Stimulated activated CD4-positive, alpha-beta T cell treated with anti-CD3 and anti-CD28 coated beads, Interleukin-12 subunit alpha, Interleukin-12 subunit beta, amount 100 ng/mL, for 48 hours (primary cell): ENCODE results near the gene PIN1.

Source experiments
- DNase-seq, 3 donors: peaks; one replicate each; pipeline ENCODE4 v3.0.0-alpha.2; 2020; ENCODE audit warnings: low read depth in 2 of 3, low spot score in 1 of 3

PIN1 gene

DNA sequence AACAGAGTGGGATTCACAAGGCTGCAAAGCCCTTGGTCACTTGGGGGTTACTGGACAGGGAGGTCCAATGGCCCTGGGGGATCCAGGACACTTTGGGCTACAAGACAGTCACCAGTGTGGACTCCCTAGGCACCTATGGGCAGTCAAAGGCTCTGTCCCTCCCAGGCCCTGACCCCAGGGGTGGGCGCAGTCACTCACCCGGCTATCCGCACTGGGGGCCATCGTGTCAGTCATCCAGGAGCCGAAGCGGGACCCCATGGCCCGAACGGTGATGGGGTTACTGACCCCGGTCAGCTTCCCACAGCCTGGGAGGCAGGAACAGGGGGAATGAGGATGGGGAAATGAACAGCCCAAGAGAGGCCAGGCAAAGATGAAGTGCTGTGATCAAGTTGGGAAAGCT is 21.5 kb downstream of the PIN1 start:
- no peak for DNase-seq

DNA sequence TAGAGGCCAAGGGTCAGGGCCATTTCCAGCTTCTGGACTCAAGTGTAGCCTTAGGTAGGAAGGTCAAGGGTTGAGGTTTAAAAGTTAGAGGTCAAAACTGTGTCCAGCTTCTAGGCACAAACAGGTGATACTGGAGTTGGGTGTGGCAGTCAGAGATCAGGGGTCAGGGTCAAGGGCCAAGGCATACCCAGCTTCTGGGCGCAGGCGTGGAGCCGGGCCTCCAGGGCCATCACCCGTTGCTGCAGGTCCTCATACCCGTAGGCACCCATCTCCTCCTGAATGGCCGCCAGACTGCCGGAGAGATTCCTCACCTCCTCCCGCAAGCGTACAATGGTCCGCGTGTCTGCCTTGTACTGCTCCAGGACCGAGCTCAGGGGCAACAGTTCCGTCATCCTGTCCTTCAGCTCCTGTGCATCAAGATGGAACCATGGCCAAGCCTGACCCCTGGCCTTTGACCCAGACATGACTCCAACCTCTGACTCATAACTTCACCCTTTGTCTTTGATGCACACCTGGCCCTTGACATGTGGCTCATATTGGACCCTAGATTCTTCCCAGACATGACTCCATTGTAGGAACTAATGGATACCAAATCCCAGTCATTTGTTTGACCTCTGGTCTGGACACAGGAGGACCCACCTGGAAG is 22.1 kb downstream of the PIN1 start:
- DNase-seq = no peak

DNA sequence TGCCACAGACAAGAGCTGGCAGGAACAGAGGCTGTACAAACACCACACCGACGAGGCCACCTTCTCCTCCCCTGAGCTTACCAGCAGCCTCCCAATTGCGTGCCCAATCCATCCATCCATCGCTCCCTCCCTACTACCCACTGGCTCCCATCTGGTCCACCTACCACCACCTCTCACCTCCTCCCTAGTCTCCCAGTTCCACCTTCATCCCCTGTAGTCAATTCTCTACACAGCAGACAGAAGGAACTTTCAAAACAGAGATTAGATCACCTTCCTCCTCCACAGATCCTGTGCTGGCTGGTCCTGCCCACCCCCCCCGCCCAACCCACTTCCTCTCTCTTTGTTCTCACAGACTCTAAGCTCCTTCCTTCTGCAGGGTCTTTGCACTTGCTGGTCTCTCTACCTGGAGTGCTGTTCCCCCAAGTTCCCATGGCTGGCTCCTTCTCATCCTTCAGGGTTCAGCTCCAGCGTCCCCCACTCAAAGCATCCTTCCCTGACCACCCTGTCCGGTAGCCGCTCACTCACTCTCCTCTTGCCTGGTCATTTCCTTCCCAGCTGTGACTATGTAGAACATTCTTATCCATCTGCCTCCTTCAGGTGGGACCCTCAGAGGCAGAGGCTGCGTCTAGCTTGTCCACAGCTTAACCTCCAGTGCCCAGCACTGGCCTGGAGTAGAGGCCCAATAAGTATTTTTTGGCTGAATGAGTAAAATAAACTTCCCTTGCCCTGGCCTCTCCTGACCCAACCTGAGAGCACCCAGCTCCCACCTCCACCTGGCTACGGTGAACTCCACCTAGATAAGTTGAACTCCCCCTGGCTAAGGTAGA is 23.0 kb downstream of the PIN1 start:
- DNase-seq = no peak

DNA sequence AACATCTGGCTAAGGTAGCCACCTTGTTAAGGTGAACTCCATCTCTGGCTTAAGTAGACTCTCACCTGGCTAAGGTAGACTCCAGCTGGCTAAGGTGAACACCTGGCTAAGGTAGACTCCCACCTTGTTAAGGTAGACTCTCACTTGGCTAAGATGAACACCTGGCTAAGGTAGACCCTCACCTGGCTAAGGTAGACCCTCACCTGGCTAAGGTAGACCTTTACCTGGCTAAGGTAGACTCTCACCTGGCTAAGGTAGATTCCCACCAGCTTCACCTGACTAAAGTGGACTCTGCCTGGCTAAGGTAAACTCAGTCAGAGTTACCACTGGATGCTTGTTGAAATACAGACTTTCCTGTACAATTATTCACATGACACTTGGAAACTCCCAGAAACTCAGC is 23.6 kb downstream of the PIN1 start:
- DNase-seq = no peak

DNA sequence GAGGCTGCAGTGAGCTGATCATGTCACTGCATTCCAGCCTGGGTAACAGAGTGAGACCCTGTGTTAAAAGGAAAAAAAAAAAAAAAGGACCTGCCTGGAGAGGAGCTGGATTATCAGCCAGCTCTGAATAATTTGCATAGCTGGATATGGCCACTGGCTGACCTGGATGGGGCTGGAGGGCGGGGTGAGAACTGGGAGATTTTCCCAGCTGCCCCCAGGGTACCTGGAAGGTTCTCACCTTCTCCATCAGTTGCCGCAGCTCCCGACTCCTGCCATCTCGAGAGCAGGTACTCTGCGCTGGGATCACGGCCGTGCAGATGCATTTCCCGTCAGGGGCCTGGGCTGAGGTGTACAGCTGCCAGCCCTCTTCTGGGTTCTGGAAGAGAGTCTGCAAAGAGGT is 25.3 kb downstream of the PIN1 start:
- DNase-seq = no peak

DNA sequence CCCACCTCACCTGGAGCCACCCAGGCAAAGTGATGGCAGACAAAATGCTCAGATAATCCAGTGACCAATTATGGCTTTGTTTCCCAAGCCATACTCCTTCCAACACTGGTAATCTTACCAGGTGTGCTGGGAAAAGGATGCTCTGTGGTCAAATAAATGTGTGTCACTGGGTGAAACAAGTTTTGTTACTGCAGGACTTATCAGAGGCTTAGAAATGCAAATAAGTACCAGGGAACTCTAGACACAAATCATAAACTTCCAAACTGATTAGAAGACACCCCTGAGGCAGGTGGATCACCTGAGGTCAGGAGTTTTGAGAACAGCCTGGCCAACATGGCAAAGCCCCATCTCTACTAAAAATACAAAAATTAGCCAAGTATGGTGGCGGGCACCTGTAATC is 26.4 kb downstream of the PIN1 start:
- no peak for DNase-seq

DNA sequence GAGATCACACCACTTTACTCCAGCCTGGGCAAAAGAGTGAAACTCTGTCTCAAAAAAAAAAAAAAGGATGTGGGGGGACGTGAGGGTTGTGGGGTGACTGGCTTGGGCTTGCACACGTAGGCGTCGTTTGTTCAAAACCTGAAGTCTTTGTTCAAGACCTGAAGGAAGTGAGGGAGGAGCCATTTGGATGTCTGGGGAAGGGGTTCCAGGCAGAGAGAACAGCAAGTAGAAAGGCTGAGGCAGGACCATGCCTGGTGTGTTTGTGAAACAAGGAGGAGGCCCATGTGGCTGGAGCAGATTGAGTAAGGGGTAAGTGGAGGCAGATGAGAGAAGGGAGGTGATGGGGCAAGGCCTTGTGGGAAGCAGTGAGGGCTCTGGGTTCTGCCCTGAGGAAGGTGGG is 27.8 kb downstream of the PIN1 start:
- DNase-seq = no peak

DNA sequence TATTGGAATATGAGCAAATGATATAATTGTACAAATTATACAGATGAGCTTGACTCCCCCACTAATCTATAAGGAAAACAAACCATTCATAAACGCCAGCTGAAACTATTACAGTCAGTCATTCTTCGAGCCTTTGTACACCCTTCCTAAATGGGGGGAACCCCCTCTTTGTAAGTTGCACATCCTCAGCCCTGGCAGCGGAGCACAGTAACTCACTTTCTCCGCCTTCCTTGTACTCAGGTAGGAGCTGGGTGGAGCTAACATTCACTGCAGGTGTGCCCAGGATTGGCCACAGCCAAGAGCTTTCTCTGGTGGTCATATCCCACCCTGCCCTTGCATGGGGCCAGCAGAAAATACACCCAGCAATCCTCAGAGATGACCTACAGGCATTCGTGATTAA is 28.6 kb downstream of the PIN1 start:
- no peak for DNase-seq

DNA sequence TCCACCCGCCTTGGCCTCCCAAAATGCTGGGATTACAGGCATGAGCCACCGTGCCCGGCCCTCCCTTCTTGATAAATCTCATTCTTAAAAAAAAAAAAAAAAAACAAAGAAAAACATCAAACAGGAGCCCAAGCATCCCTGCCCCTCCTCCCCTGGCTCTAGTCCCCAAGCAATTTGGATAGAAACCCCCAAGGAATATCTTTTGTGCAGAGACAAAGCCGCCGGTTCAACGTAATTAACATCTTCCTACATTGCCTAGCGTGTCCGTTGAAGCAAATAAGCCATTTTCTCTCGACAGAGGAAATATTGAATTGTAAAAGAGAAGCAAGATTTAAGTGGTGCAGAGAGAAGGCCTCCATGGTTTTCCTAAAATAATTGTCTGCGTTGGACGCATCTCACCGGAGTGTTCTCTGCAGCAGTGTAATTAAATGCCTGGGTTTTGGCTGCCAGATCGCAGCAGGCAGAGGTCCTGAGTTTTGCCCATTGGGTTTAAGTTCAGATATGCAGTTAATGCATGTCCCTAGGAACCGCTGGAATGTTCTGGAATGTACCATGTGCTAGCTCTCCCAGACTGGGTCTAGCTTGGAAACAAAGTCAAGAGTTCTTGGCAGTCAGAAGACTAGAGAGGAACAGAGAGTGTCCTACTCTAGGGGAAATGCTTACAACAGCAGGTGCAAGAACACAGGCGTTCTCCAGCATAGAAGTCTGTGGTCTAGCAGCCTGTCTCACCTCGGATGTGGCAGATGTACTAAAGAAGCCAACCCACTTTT is 30.8 kb downstream of the PIN1 start:
- no peak for DNase-seq

DNA sequence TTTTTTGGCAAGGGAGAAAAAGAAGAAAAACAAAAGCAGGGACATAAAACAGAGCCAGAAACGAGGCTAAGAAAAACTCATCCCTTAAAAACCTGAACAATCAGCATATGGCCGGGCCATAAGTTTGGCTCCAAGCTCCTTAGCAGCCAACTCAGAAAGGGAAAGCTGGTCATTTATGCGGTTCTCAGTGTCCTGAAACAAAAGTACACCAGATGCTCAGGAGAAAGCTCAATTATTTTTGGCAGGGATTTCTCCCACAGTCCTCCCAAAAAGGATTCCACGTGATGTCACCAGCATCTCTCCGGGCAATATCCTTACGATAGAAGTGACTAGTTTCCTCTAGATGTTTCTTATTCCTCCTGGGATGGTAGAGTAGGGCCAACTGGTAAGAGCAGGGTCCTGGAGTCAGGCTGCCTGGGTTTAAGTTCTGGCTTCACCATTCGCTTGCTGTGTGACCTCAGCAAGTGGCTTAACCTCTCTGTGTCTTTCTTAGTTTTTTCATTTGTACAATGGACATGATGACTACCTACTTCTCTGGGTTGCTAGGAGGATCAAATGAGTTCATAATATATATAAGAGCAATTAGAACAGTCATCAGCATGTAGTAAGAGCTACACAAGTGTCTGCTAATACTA is 34.0 kb downstream of the PIN1 start:
- DNase-seq = no peak

DNA sequence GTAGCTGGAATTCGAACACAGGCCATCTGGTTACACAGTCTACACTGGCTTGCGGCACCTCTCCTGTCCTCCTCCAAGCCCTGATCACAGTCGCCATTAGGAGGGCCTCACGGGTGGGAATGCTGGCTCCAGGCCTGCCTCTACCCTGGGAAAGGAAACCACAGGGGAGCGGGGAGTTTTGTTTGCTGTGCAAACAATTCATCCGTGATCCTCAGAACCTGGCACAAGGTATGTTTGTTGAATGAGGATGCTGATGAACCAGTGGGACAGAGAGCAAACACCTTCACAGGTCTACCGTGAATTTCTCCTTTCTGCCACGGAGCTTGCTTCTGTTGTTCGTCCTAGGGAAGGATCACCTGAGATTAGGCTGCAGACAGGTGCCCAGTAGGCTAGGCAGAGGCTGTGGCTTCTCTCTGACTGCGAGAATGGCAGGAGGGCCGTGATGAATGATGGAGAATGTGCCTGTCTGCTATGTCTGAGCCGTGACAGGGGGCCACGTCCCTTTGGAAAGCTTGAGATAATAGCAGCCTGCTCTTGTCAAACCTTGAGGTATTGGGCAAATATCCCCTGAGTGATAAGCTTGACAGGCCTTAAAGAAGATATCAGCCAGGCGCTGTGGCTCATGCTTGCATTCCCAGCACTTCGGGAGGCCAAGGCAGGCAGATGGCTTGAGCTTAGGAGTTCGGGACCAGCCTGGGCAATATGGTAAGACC is 36.7 kb downstream of the PIN1 start:
- DNase-seq = no peak

DNA sequence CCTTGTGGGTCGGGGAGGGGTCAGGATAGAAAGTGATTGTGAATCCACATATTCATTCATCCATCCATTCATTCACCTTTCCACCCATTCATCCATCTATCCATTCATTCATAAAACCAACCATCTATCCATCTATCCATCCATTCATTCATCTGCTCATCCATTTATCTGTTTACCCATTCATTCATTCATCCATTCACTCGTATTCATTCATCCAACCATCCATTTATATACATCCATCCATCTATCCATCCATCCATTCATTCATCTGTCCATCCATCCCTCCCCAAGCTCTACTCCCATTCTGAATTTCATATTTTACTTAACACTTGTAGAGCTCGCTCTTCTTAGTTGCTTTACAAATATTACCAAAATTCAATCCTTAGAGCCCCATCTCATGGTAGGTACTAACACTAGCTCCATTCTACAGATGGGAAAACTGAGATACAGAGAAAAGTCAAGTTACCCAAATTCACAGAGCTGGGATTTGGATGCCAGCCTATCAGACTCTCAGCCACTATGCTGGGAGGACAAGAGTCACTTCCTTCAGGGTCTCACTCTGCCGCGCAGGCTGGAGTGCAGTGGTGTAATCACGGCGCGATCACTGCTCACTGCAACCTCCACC is 37.6 kb downstream of the PIN1 start:
- DNase-seq = no peak

DNA sequence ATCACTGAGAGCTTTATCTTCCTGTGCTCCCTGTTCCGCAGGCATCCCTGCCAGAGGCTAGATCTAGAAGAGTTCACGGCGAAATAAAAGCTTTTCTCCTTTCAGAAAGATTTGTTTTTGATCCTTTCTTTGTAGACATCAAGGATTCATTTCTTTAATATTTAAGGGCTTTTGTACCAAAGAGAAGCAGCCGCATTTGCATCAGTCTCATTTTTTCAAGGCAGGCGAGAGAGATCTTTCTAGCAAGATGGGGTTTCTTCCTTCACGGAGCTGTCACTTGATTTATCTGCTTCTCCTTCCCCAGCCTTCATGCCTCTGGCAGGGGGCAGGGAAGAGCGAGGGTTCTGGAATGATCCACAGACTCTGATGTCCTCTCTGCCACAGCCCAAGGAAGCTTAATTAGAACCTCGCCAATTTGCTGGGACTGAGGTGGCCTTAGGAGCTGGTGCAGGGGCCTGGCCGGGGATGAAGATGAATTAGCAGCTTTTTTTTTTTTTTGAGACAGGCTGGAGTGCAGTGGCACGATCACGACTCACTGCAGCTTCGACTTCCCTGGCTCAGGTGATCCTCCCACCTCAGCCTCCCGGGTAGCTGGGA is 40.0 kb downstream of the PIN1 start:
- no peak for DNase-seq

DNA sequence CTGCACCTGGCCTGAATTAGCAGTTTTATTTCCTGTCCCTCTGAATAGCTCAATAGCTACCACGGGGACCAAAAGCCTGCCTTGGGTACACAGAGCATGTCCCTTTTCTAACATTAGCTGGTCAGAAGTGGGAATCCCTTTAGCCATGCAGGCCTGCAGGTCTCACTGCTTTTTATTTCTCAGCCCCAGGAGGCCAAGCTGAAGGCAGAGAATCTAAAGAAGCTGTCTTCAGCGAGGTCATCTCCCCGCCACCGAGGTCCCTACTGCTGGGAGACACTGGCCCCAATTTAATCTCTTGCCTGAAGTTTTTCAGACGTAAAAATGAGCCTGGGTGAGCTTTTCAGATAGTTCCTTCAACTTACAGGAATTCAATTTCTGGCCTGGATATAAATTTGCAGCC is 40.7 kb downstream of the PIN1 start:
- no peak for DNase-seq

DNA sequence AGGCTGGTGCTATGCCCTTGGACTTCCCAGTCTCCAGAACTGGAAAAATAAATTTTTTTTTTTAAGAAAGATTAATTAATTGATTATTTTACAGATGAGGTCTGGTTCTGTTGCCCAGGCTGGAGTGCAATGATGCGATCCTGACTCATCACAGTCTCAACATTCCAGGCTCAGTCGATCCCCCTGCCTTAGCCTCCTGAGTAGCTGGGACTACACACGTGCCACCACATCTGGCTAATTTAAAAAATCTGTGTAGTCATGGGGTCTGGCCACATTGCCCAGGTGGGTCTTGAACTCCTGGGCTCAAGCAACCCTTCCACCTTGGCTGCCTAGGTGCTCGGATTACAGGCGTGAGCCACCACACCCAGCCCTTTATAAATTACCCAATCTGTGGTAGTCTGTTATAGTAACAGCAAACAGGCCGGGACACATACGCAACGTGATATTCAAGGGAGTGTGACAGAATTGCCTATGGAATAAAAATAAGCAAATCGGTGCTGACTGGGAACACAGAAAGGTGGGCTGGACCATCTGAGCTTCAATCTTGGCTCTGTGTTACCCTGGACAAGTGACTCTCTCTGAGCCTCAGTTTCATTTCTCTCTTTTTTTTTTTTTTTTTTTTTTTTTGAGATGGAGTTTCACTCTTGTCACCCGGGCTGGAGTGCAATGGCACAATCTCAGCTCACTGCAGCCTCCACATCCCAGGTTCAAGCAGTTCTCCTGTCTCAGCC is 42.8 kb downstream of the PIN1 start:
- DNase-seq = no peak

DNA sequence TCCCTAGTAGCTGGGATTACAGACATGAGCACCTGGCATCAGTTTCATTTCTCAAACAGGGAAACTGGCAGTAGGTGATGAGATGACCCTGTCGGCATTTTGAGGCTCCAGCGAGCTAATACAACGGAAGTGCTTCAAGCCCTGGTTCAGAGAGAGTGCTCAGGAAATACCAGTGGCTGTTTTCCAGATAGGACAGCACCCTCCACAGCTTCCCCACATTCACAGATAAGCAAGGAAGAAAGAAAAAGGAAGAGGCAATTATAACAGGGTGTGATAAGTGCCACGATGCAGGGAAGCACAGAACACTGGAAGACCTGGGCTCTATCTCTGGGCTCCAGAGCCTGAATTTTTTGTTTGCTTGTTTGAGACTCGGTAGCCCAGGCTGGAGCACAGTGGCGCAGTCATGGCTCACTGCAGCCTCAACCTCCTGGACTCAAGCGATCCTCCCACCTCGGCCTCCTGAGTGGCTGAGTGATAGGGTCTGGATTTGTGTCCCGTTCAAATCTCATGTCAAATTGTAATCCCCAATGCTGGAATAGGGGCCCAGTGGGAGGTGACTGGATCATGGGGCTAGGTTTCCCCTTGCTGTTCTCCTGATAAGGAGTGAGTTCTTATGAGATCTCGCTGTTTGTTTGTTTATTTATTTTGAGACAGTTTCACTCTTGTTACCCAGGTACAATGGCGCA is 43.5 kb downstream of the PIN1 start:
- DNase-seq = no peak

DNA sequence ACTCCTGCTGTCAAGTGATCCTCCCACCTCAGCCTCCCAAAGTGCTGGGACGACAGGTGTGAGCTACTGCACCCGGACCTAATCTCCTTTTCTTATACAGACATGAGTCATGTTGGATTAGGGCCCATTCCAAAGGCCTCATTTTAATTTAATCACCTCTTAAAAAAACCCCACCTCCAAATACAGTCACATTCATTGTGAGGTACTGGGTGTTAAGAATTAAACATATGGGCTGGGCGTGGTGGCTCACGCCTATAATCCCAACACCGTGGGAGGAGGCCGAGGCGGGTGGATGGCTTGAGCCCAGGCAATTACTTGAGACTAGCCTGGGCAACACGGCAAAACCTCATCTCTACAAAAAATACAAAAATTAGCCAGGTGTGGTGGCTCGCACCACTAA is 46.6 kb downstream of the PIN1 start:
- DNase-seq = no peak

DNA sequence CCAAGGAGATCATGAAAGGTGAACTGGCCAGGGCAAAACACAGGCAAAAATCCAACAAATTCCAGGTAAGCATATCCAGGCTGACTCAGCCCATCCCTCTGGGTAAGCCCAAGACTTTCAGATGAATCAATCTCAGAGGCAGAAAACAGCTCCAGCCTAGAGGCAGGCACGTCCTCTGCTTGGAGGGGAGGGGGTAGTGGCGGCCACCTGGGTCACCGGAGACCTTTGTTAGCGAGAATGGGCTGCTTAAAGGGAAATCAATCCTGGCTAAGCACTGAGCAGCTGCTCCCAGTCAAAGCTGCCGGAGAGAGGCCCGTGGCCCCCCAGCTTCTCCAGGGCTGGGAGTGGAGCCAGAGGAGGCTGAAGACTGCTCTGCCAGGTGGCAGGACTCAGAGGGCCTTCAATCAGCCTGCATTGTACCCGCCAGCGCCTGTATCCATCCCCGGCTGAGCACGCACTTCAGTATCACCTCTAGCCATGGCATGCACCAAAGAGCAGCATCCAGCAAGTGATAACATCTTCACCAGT is 48.2 kb downstream of the PIN1 start:
- no peak for DNase-seq

DNA sequence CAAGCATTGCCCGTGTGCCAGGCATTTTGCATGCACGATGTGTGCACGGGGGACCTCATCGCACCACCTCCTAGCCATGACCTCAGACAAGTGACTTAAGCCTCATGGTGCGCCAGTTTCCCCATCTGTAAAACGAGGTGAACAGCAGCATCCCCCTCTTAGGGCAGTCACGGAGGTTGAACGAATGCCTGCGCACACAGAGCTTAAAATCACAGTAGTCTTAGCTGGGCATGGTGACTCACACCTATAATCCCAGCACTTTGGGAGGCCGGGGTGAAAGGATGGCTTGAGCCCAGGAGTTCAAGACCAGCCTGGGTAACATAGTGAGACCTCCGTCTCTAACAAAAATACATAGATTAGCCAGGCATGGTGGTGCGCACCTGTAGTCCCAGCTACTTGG is 48.6 kb downstream of the PIN1 start:
- DNase-seq = no peak
